ENCODE measurements around the gene IRF7.
"Not testable (repeated sequence)": the region's sequence is repeated elsewhere in the genome, so short reads cannot be mapped to it uniquely, and the experiment has no call there.

IRF7 gene

GRCh38 chr11:574632-575312 lies 41.0 kb downstream of the IRF7 start:
- in situ Hi-C loops (cut with HindIII; ENCODE audit: low pct_ligation_motif_present, low pct_unique_long_range_greater_than_20kb, low sequenced_read_pairs) = no loop called here
- DNase-seq = no peak

- DNase-seq; in situ Hi-C loops (cut with HindIII; ENCODE audit: low pct_ligation_motif_present, low pct_unique_long_range_greater_than_20kb, low sequenced_read_pairs): not testable (repeated sequence)
Observed at GRCh38 chr11:574031-574570, 41.6 kb downstream of the IRF7 start.

GRCh38 chr11:573146-573759 lies 42.5 kb downstream of the IRF7 start:
- in situ Hi-C loops (cut with HindIII; ENCODE audit: low pct_ligation_motif_present, low pct_unique_long_range_greater_than_20kb, low sequenced_read_pairs) = no loop called here
- no peak for DNase-seq

- in situ Hi-C loops (cut with HindIII; ENCODE audit: low pct_ligation_motif_present, low pct_unique_long_range_greater_than_20kb, low sequenced_read_pairs) = no loop called here
- DNase-seq = no peak
Observed at GRCh38 chr11:571802-572185, 44.0 kb downstream of the IRF7 start.

- in situ Hi-C loops (cut with HindIII; ENCODE audit: low pct_ligation_motif_present, low pct_unique_long_range_greater_than_20kb, low sequenced_read_pairs) = no loop called here
Observed at GRCh38 chr11:569158-569885, 46.4 kb downstream of the IRF7 start.

GRCh38 chr11:568306-569157 lies 47.2 kb downstream of the IRF7 start:
- peak; percentile 92 for DNase-seq
- in situ Hi-C loops (cut with HindIII; ENCODE audit: low pct_ligation_motif_present, low pct_unique_long_range_greater_than_20kb, low sequenced_read_pairs) = no loop called here

More at GRCh38 chr11:569158-569885, 46.4 kb downstream of the IRF7 start:
- no peak for DNase-seq

- DNase-seq = no peak
- in situ Hi-C loops (cut with HindIII; ENCODE audit: low pct_ligation_motif_present, low pct_unique_long_range_greater_than_20kb, low sequenced_read_pairs) = no loop called here
Observed at GRCh38 chr11:567629-568292, 48.0 kb downstream of the IRF7 start.

- DNase-seq = no peak
- in situ Hi-C loops (cut with HindIII; ENCODE audit: low pct_ligation_motif_present, low pct_unique_long_range_greater_than_20kb, low sequenced_read_pairs) = no loop called here
Observed at GRCh38 chr11:567011-567628, 48.6 kb downstream of the IRF7 start.

GRCh38 chr11:565921-566509 lies 49.7 kb downstream of the IRF7 start:
- no peak for DNase-seq
- in situ Hi-C loops (cut with HindIII; ENCODE audit: low pct_ligation_motif_present, low pct_unique_long_range_greater_than_20kb, low sequenced_read_pairs) = no loop called here

GRCh38 chr11:563812-564578 lies 51.8 kb downstream of the IRF7 start:
- in situ Hi-C loops (cut with HindIII; ENCODE audit: low pct_ligation_motif_present, low pct_unique_long_range_greater_than_20kb, low sequenced_read_pairs) = no loop called here
- DNase-seq = no peak

GRCh38 chr11:563066-563811 lies 52.5 kb downstream of the IRF7 start:
- in situ Hi-C loops (cut with HindIII; ENCODE audit: low pct_ligation_motif_present, low pct_unique_long_range_greater_than_20kb, low sequenced_read_pairs) = no loop called here
- DNase-seq = no peak
